Choroid plexus epithelial cell (primary cell): ENCODE measurements around the gene KIAA1217.

Source experiments
- DNase-seq: peaks from one replicate; pipeline ENCODE4 v3.0.0-alpha.2; 2010; ENCODE audit warnings: low read depth
- H3K4me3 ChIP-seq: 2 replicates; pipeline ENCODE4 v1.5.1; 2011; ENCODE audit warnings: low read depth, mild to moderate bottlenecking, control low read depth, low read length, moderate library complexity
- CTCF ChIP-seq: conservative IDR thresholded peaks from 2 replicates; pipeline ENCODE4 v1.5.1; 2011; ENCODE audit warnings: low read depth, mild to moderate bottlenecking, control low read depth, inconsistent platforms, low read length, moderate library complexity

The KIAA1217 gene

GRCh38 chr10:24528946-24529345 is 320.0 kb downstream of the KIAA1217 start:
- no peak for TF ChIP-seq CTCF
- no peak overlapping the region for H3K4me3 ChIP-seq
- no peak for DNase-seq

GRCh38 chr10:24531439-24531838 is 322.5 kb downstream of the KIAA1217 start:
- no peak overlapping the region for H3K4me3 ChIP-seq
- DNase-seq: no peak
- no peak for TF ChIP-seq CTCF

- no peak for DNase-seq
- TF ChIP-seq CTCF: no peak
- no peak overlapping the region for H3K4me3 ChIP-seq
Measured at GRCh38 chr10:24533981-24534380, 325.0 kb downstream of the KIAA1217 start.

- DNase-seq: no peak
- no peak for TF ChIP-seq CTCF
- H3K4me3 ChIP-seq: no peak overlapping the region
Measured at GRCh38 chr10:24536636-24537035, 327.7 kb downstream of the KIAA1217 start.

- no peak overlapping the region for H3K4me3 ChIP-seq
- no peak for DNase-seq
- no peak for TF ChIP-seq CTCF
Measured at GRCh38 chr10:24541239-24541753, 332.4 kb downstream of the KIAA1217 start.

DNA sequence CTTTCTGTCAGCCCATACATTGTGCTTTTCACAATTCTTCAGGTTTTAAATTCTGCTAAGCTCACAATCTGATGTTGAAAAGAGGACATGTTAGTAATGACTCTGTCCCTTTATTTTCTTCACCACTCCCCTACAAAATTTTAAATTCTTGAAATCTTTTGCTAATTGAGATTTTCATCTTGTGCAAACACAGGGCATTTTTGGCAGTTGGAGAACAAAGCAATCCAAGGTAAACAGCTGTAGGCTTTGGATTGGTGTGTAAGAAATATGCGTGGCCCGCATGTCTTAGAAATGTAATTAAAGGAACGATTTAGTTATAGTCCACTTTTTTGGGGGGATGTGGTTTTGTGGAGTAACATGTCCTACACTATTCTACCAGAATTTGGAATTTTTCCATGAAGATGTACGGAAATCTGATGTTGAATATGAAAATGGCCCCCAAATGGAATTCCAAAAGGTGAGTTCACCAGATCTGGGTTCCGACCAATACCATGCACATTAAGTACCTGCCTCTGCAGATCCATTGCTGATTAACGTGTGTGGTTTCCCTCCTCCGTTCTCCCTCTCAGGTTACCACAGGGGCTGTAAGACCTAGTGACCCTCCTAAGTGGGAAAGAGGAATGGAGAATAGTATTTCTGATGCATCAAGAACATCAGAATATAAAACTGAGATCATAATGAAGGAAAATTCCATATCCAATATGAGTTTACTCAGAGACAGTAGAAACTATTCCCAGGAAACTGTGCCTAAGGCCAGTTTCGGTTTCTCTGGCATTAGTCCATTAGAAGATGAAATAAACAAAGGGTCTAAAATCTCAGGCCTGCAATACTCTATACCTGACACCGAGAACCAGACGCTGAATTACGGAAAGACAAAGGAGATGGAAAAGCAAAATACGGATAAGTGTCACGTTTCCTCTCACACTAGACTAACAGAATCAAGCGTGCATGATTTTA is 333.7 kb downstream of the KIAA1217 start:
- no peak for DNase-seq
- no peak overlapping the region for H3K4me3 ChIP-seq
- TF ChIP-seq CTCF: no peak

- no peak overlapping the region for H3K4me3 ChIP-seq
- no peak for TF ChIP-seq CTCF
- DNase-seq: no peak
Measured at GRCh38 chr10:24544776-24545175, 335.8 kb downstream of the KIAA1217 start.
